GM19463 (cell line): ENCODE measurements around the gene SPCS2.

Experiments
- ATAC-seq: cut with Tn5 transposase; IDR thresholded peaks from one replicate; pipeline ENCODE4 v1.9.1; 2021; ENCODE audit warnings: mild to moderate bottlenecking, moderate library complexity; ENCODE audit not compliant: unreplicated experiment

The SPCS2 gene

DNA sequence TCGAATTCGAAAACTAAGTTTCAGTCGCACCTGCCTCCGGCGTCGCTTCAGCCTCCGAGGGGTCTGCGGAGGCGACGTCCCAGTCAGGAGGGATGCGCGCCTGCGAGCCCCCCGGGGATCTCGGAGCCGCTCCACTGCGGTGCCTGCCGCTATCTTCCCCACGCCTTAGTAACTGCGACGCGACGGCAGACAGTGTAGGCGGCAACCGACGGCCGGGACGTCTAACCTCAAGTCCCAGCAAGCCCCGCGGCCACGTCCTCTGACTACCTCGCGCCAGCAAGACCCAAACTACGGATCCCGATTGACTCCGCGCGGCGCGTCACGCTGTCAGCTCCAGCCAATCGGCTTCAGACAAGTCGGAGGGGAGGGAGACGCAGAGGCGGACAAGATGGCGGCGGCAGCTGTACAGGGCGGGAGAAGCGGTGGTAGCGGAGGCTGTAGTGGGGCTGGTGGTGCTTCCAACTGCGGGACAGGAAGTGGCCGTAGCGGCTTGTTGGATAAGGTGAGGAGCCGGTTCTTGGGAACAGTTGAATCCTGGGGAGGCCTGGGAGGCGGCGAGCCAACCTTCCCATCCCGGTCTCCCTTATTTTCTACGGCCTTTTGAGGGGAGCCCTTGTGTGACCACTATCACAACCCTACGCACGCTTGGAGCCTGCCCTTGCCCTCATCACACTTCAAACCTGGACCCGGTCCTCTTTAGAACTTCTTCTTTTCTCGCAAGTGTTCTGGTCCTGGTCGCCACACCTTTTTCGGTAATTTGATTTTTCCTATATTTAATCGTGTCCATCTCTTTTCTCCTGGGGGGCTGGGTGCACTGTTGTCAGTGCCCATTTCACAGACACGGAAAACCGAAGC lies at the start of gene SPCS2, which contains the start of gene XRRA1:
Gene SPCS2, plus strand, starts transcription at position 369 of the 855 bp plus-strand sequence. Its CDS starts 20 bp downstream, at position 389.
Gene XRRA1, minus strand, starts transcription at position 194 of the 855 bp plus-strand sequence. CDS start 8,213 bp downstream, outside the sequence.
- ATAC-seq: peak; percentile 95

DNA sequence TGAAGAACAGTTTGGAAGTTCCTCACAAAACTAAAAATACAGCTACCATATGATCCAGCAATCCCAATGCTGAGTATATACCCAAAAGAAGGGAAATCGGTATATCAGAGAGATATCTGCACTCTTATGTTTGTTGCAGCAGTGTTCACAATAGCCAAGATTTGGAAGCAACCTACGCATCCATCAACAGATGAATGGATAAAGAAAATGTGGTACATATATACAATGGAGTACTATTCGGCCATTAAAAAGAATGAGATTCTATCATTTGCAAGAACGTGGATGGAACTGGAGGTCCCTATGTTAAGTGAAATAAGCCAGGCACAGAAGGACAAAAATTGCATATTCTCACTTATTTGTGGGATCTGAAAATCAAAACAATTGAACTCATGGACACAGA lies 46.7 kb upstream of the SPCS2 start:
- ATAC-seq: no peak

GRCh38 chr11:74905326-74905725 lies 43.7 kb upstream of the SPCS2 start:
- no peak for ATAC-seq

DNA sequence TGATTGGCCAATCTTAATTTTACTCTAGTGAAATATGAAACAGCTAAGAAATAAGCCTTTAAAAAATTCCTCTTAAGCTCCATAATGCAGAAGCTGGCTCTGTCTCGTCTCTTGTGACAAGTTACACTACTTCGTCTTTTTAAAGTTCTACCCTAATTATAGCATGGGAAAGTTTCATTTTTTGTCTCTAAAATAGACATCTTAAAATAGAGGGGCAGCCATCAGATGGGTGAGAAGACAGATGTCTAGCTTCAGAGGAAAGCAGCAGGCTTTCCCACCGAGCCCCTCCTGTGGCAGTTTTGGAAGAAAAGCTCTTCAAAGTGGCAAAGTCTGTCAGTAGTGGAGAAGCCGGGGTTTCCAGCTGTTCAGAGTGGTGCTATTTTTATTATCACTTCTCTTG lies 39.7 kb upstream of the SPCS2 start:
- no peak for ATAC-seq

DNA sequence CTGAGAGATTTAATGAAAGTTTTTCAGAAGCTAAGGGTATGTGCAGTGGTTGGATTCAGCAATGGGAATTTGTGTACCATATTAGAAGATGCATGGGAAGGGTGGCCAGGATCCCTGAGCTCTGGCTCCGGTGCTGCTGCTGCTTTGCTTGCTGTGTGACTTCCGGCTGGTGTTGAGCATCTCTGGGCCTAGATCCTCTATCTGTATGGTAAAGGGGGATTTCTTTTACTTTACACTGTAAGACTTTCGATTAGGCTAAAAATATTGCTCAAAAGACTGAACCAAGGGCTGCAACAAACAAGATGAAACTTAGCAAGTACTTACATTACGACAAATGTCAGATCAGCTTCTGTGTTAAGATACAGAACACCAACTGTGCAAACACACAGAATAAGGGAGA lies 39.3 kb upstream of the SPCS2 start:
- no peak for ATAC-seq

DNA sequence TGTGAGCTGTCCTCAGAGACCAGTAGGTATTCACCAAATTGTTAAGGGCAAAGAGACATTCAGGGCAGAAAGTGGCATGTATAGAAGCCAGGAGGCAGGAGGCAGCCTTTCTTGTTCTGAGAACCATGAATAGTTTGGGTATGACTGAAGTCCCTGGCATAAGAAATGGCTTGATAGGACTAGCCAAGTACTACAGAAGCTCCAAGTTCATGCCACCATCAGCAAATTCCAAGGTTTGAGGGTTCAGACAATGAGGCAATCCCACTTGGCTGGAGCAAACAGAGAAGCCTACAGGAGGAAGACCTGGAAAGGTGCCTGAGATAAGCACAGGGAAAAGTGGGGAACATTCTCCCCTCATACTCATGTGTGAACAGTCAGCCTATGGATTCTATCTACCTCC lies 25.9 kb upstream of the SPCS2 start:
- ATAC-seq: no peak

DNA sequence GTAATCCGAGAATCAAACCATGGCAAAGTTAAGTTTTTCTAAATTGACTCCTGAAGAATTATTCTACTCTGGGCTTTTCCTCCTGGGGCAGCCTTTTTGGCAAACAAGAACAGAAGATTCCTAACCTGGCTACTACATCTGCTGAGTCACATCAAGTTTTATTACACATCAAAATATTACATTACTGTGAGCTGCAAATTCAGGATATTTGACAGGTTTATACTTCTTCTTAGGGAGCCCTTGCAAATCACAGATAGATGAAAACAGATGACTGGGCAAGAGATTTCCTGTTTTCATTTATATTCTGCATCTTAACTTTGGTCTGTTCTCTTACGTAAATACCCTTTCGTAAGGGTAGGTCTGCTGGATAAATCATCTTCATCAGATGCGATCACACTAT lies 23.8 kb upstream of the SPCS2 start:
- ATAC-seq: no peak

DNA sequence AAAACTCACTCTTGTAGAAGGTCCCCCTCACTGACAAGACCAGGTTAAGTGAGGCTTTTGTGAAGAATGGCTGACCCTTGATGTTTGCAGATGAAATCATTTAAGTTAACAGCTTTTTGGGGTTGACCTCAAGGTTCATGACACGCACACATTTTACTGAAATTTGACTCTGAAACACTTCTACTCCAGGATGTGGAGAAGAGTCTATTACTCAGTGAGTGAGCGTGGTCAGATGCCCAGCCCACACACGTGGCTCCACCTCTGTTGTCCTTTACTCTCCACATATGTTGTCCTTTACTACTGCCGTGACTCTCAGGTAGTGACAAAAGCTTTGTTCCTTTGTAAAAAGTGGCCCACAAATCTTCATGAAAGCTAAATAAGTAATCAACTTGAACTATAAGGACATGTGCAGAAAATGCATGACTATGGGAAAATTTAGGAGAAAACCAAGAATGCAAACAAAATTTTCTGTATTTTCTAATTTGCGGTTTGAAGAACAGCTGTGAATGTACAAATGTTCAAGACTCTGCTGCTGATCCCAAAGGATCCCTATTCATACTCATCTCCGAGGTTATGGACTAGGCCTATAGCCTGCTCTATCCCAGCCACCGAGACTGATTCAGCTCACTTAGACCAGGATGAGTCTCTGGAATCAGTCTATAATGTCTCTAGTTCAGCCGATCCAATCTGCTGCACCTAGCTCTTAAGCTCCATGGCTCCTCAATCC lies 22.6 kb upstream of the SPCS2 start:
- ATAC-seq: no peak

GRCh38 chr11:74927496-74927895 lies 21.6 kb upstream of the SPCS2 start:
- no peak for ATAC-seq

GRCh38 chr11:74929431-74930363 lies 19.4 kb upstream of the SPCS2 start:
- ATAC-seq: no peak

DNA sequence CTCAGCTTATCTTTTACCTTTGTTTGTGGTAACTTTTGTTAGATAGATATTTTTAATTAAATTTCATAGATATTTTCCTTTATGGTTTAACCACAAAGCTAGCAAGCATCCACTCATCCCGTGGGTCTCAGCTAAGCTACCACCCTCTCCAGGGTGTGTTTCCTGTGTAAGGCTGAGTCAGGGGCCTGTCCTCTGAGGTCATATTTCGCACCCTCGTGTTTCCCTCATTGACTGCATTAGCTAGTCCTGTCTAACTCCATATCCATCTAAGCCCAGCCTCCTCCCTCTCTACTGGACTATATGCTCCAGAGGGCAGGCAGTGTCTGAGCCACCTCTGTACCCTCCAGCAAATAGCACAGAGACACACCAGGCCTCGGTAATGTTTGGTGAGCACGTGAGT lies 16.9 kb upstream of the SPCS2 start:
- no peak for ATAC-seq

- no peak for ATAC-seq
These were observed 16.3 kb upstream of the SPCS2 start for GRCh38 chr11:74932797-74933196.

DNA sequence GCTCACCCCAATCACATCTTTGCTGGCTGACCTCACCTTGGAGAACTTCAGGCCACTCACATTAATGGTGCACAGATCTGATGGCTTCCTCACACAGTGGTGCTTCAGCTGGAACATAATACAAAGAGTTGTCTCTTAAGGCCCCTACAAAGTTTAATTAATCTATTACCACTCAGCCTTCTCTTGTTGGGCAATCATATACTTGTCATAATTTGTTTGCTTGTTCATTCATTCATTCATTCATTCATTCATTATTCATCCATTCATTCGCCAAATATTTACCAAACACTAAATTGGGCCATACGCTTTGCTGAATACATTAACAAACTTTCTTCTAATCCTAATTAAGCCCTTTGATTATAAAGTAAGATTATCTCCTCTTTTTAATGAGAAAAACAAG lies 15.3 kb upstream of the SPCS2 start:
- no peak for ATAC-seq

GRCh38 chr11:74935285-74935684 lies 13.8 kb upstream of the SPCS2 start:
- ATAC-seq: no peak

- no peak for ATAC-seq
These were observed 13.0 kb upstream of the SPCS2 start for GRCh38 chr11:74936087-74936486.

- ATAC-seq: no peak
These were observed 12.1 kb upstream of the SPCS2 start for GRCh38 chr11:74936976-74937375.

DNA sequence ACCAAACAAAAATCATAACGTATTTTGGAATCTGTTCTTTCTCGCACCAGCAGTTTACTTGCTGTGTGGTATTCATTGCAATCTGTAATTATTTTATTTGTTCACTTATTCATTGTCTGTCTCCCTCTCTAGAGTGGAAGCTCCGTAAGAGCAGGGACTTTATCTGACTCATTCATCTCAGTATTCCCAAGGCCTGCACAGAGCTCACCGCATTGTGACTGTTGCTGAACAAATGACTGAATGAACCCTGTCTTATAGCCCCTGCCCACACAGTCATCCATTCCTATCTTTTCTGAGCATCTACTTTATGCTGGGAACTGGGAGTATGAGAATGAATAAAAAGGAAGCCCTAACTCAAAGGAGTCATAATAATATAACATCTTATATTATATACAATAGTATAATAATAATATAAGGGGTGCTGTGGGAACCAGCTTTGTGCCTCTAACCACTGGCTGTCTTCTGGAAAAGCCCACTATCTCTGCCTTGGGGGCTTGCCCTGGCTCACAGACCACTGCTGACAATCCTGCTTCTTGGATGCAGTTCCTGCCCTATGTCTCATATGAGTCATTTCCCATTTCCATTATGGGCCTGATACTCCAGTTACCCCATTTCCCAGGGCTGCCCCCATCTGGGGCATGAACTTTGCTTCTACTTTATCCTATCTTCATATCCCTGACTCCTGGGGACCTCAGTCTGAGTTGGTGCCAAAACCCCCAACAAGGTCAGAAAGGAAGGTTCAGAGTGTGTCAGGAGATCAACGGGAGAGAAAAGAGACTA lies 11.2 kb upstream of the SPCS2 start:
- no peak for ATAC-seq

GRCh38 chr11:74941492-74941891 lies 7.6 kb upstream of the SPCS2 start:
- no peak for ATAC-seq

DNA sequence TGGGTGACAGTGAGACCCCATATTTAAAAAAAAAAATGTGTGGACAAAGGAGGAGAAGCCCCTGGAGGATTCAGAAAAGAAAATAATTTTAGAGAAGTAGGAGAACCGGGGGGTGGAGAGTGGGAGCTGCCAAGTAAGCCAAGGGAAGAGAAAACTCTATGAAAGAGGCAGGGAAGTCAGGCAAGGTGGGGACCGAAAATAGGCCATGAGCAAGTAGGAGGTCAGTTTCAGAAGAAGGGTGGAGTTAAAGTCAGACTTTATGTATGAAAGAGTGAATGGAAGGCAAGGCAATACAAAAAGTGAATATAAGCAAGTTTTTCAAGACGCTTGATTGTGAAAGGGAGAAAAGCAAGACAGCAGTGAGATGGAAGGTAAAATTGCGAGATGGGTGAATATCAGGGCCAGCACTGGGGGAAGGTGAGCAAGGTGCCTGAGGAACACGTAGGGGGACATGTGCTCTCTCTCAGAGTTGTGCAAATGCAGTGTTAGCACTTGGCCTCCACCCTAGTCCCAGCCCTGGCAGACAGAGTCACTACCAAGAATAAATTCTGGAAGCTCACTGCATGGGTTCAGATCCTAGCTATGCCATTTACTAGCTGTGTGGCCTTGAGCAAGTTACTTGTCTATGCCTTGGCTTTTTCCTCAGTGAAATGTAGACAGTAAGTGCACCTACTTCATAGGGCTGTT lies 6.8 kb upstream of the SPCS2 start:
- ATAC-seq: no peak

DNA sequence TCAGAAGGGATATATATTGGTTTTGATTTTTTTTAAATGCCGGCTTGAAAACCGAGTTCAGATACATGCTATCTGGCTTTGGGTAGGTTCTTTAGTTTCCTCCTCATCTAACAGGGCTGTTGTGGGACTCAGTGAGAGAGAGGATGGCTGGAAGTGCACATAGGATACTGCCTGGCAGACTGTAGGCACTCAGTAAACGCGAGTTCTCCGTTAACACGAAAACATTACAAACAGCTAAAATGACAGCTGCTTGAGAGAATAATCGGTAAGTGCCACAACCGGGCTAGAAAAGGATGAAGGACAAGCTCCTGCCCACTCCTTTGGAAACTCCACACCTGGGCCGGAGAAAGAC lies 544 bp upstream of the SPCS2 start:
- peak; percentile 3 for ATAC-seq
